ENCODE results near the gene SMARCD3. TPM values are rescaled to one million over a fixed set of nuclear protein-coding genes. Genes with fewer than 3 reads are reported as not detected.

Gene SMARCD3
- total RNA-seq, 4 donors from 2014 or later, result 25.3 to 43.4 (median 40.6) TPM

- H3K27ac ChIP-seq (replicated peaks in 1 of 4), result no peak overlapping the region
- H3K9me3 ChIP-seq, result no peaks in the 10 kb centered on the region
- peaks cover 5 to 12% (median 10%) of the 10 kb centered on the region in 4 donors for H3K4me1 ChIP-seq
- peaks cover 0 to 10% (median 0%) of the 10 kb centered on the region in 4 donors for H3K27me3 ChIP-seq
- DNase-seq (ENCODE audit: extremely low spot score), result no peak
- 74% methylated on average over 6 of the region's 6 CpGs for WGBS
- intact Hi-C loops (cut with DNase I), result no loop called here
- TF ChIP-seq EP300 (IDR thresholded peaks at IDR 0.05), result no peak
- TF ChIP-seq POLR2AphosphoS5 (IDR thresholded peaks at IDR 0.05), result no peak
- TF ChIP-seq POLR2A (IDR thresholded peaks at IDR 0.05; ENCODE audit: low read depth), result no peak
- no peak for TF ChIP-seq CTCF (IDR thresholded peaks at IDR 0.05)
- H3K36me3 ChIP-seq, result no peaks in the 10 kb centered on the region
- H3K4me3 ChIP-seq, result no peak overlapping the region
Observed at GRCh38 chr7:151281686-151282085, 33.2 kb upstream of the SMARCD3 start.

- Histone ChIP-seq H3K27ac (replicated peaks in 1 of 4) (no peak overlapping the region), H3K4me1 (peaks cover 5 to 24% (median 20%) of the 10 kb centered on the region in 4 donors), H3K27me3 (peaks cover 0 to 10% (median 0%) of the 10 kb centered on the region in 4 donors), H3K4me3 (no peak overlapping the region), H3K9me3 (no peaks in the 10 kb centered on the region), H3K36me3 (no peaks in the 10 kb centered on the region)
- 88% methylated on average over 9 of the region's 9 CpGs for WGBS
- intact Hi-C loops (cut with DNase I), result no loop called here
- TF ChIP-seq CTCF (IDR thresholded peaks at IDR 0.05), result no peak
- no peak for TF ChIP-seq POLR2A (IDR thresholded peaks at IDR 0.05; ENCODE audit: low read depth)
- no peak for TF ChIP-seq EP300 (IDR thresholded peaks at IDR 0.05)
- no peak for TF ChIP-seq POLR2AphosphoS5 (IDR thresholded peaks at IDR 0.05)
- DNase-seq (ENCODE audit: extremely low spot score), result no peak
Observed at GRCh38 chr7:151280388-151281019, 32.0 kb upstream of the SMARCD3 start.

- Histone ChIP-seq H3K9me3 (no peaks in the 10 kb centered on the region), H3K4me3 (no peak overlapping the region), H3K27me3 (peaks cover 0 to 10% (median 0%) of the 10 kb centered on the region in 4 donors), H3K36me3 (no peaks in the 10 kb centered on the region), H3K27ac (replicated peaks in 1 of 4) (no peak overlapping the region), H3K4me1 (peaks cover 5 to 30% (median 22%) of the 10 kb centered on the region in 4 donors)
- intact Hi-C loops (cut with DNase I), result no loop called here
- no peak for DNase-seq (ENCODE audit: extremely low spot score)
- TF ChIP-seq POLR2AphosphoS5 (IDR thresholded peaks at IDR 0.05) (no peak), EP300 (IDR thresholded peaks at IDR 0.05) (no peak), POLR2A (IDR thresholded peaks at IDR 0.05; ENCODE audit: low read depth) (no peak), CTCF (IDR thresholded peaks at IDR 0.05) (no peak)
- 85% methylated on average over 5 of the region's 5 CpGs for WGBS
Observed at GRCh38 chr7:151279868-151280267, 31.4 kb upstream of the SMARCD3 start.

GRCh38 chr7:151278949-151279348 lies 30.5 kb upstream of the SMARCD3 start:
- Histone ChIP-seq H3K4me1 (peaks cover 5 to 31% (median 22%) of the 10 kb centered on the region in 4 donors), H3K27ac (replicated peaks in 1 of 4) (no peak overlapping the region), H3K4me3 (no peak overlapping the region), H3K9me3 (no peaks in the 10 kb centered on the region), H3K27me3 (peaks cover 0 to 6% (median 0%) of the 10 kb centered on the region in 4 donors), H3K36me3 (no peaks in the 10 kb centered on the region)
- TF ChIP-seq EP300 (IDR thresholded peaks at IDR 0.05), result no peak
- no peak for TF ChIP-seq CTCF (IDR thresholded peaks at IDR 0.05)
- no peak for TF ChIP-seq POLR2AphosphoS5 (IDR thresholded peaks at IDR 0.05)
- TF ChIP-seq POLR2A (IDR thresholded peaks at IDR 0.05; ENCODE audit: low read depth), result no peak
- intact Hi-C loops (cut with DNase I), result no loop called here
- no peak for DNase-seq (ENCODE audit: extremely low spot score)
- WGBS, result 86% methylated on average over 12 of the region's 12 CpGs

All from esophagus muscularis mucosa (tissue), 4 donors.